Islet of Langerhans (tissue), 1 donor: ENCODE data around the gene USP8.

Experiments
- FAIRE-seq: peaks from one replicate; lab custom pipeline; 2011; peaks lifted over from hg19 to GRCh38; lab: Jason Lieb, UNC

Gene USP8

DNA sequence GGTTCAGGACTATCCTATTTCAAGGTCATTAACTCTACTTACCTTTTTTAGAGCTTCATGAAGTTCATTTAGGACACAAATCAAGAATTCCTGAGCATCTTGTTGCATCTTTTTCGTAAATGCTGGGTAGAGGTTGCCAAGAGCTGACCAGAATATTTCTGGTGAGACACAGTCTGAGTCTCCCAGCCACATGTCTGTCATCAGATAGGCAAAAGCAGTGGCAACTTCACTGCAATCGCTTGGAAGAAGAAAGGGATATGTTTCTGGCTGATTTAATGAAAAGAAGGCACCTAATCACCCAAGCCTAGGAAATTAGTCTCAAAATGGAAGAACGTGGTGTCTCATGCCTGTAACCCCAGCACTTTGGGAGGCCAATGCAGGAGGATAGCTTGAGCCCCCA lies 119.4 kb downstream of the USP8 start:
- FAIRE-seq, result no peak

DNA sequence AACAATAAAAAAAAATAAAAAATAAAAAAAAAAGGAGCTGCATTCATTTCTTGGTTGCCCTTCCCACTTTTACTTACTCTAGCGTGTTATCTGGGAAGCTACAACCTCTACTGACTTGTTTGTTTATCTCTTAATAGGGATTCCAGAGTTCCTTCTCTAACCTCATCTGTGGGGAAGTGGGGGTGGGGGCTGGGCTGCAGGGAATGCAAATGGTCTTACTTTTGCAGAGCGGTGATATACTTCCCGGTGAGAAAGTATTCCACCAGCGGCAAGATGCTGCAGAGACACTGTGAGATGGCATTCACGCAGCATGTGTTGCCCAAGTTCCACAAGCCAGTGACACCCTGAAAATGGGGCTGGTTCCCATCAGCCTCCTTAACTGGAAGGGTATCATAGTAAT lies 120.2 kb downstream of the USP8 start:
- FAIRE-seq, result no peak

DNA sequence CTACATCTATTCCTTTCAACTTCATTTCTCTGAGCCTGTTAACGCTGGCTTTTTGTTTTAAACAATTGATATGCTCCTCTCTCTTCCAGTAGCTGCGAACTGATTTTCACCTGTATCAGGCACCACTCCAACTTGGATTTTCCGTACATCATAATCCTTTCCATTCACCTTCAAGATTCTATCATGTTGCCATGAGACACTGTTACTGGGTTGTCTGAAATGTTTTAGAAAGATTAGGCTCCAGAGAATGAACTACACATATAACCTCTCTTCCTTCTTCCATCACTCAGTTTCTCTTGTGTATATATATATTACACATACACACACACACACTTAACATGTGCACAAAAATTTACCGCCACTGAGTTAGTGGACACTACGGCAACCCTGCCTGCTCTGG lies 122.4 kb downstream of the USP8 start, which contains the start of gene USP50:
Gene USP50, minus strand, starts transcription at position 101 of the 400 bp plus-strand sequence. CDS start 141 bp downstream, outside the sequence.
- no peak for FAIRE-seq

DNA sequence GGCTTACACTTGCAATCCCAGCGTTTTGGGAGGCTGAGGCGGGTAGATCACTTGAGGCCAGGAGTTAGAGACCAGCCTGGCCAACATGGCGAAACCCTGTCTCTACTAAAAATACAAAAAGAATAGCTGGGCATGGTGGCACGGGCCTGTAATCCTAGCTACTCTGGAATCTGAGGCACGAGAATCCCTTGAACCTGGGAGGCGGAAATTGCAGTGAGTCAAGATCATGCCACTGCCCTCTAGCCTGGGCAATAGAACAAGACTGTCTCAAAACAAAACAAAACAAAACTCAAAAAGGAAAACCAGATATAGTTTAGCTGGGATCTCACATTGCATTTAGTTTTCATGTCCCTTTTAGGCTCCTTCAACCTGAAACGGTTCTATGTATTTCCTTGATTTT lies 125.1 kb downstream of the USP8 start:
- no peak for FAIRE-seq

DNA sequence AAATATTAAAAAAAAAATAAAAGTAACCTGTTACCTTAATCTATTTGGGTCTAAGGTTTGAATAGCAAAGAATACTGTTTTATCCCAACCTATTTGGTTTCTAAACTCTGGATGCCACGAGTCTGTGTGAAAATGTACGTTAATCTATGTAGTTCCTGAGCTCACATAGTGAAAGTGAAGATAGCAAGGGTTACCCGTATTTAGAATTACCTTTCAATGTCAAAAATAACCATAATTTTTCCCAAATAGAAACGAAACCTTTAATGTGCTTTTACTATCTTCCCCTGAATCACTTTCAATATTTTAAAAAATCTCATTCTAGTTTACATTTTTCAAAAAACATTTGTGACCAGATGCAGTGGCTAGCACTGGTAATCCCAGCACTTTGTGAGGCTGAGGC lies 128.0 kb downstream of the USP8 start:
- FAIRE-seq, result no peak

DNA sequence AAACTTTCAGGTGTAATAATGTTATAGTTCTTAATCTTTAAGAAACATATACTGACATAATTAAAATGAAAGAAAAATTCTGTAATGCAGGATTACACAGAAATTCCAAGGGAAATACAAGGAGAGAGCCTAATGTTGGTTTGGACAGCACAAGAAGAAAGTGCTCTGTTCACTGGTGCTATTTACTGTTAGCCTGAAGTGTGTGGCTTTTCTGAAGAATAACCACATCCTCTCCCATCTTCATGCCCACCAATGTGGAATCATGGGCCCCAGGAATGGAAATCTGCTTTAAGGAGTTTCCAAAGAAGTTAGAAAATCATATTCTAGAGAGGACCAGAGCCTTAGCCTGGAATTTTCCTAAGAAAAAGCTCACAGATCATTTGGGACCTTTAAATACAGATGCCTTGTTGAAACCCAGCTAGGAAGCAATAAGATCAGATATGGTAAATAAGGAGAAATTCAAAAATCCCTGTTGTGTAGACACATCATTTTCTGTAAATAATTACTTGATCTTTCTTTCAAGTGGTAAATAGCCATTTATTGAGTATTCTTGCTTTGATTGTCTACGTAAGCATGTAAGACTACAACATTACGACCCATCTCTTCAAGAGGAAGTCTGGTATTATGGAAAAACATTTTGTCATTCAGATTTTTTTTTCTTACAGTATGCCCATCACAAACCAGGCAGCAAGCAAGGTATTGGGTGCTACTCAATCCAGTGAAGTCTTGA lies 132.6 kb downstream of the USP8 start:
- no peak for FAIRE-seq

DNA sequence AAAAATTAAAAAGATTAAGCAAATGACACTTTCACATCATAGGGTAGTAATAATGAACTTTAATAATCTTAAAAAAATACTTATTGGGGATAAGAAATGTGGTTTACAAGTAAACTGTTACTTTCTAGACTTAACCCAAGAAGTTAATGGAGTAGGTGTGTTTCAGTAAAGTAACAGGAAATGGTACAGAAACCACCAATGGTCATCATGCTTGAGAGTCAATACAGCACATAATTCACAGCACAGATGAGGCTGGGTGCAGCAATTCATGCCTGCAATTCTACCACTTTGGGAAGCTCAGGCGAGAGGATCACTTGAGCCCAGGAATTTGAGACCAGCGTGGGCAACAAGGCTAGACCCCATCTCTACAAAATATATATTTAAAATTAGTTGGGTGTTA lies 133.8 kb downstream of the USP8 start:
- no peak for FAIRE-seq

DNA sequence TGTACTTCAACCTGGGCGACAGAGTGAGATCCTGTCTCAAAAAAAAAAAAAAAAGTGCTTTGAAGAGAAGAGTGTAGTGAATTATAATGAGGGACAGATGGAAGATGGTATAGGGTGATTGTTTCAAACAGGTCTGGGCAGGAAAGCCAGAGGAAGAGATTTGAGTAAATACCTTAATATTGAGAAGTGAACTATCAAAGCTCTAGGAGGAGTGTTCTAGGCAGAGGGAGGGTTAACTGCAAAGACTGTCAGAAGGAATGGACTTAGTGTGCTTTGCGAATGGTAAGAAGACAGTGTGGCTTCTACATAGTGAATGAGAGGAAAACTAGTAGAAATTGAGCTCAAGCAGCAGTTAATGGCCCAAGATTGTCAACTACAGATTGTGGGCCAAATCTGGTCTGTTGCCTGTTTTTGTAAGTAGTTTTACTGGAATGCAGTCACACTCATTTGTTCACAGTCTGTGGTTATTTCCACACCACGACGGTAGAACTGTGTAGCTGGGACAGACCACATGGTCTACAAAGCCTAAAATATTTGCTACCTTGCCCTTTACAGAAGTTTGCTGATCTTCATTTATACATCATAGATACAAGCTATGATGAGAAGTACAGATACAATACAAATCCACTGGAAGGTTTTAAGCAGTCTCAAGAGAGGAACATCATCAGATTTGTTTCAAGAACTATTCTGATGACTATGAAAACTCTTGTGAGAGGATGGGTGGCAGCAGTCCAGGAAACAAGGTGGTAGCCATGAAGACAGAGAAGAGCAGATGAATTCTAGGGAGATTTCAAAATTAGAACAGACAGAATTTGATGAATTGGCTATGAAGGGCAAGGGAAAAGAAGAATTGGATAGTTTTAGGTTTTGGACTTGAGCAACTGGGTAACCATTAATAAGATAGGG lies 138.8 kb downstream of the USP8 start:
- FAIRE-seq, result no peak

DNA sequence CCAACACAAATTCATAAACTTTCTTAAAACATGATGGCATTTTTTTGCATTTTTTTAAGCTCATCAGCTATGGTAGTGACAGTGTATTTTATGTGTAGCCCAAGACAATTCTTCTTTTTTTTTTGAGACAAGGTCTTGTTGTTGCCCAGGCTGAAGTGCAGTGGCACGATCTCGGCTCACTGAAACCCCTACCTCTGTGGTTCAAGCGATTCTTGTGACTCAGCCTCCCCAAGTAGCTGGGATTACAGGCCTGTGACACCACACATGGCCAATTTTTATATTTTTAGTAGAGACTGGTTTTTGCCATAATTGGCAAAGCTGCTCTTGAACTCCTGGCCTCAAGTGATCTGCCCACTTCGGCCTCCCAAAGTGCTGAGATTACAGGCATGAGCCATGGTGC lies 139.6 kb downstream of the USP8 start:
- no peak for FAIRE-seq
